Measurements from ENCODE around the gene CHST11. TPM values are rescaled to one million over a fixed set of nuclear protein-coding genes. Genes with fewer than 3 reads are reported as not detected.

CHST11 gene
- total RNA-seq, 1 experiment from 2014 or later = 6.7 TPM

DNA sequence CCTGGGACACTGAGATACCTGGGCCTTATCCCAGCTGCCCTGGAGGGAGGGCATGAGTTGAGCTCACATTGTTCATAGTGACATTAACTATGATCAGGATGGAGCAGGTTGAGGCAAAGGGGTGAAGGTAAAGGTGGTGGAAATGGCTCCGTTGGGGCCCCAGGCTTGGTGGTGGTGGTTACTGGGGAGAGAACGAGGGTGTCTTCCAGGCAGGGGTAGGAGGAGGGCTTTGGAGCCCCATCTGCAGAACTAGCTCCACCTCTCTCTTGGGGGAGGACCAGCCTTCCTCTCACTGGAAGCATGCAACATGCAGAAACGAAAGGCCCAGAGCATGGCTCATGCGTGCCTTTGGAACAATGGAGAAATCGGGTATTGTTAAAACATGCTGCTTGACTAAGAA lies 284.3 kb downstream of the CHST11 start:
- Histone ChIP-seq H3T11ph (ENCODE audit: low read length) (no peak overlapping the region), H2BK5ac (ENCODE audit: insufficient read length, low read length) (no peak overlapping the region), H2BK15ac (ENCODE audit: low read depth, low read length) (no peak overlapping the region), H2BK12ac (ENCODE audit: insufficient read length, low read depth, low read length) (no peak overlapping the region), H3K9ac (ENCODE audit: extremely low read depth, insufficient read length, low read length) (no peak overlapping the region), H3K18ac (ENCODE audit: insufficient read length, low read depth, low read length) (no peak overlapping the region), H3K4me2 (ENCODE audit: insufficient read depth, insufficient read length, low read length) (no peak overlapping the region), H4K20me1 (ENCODE audit: control insufficient read depth, insufficient read depth, insufficient read length) (no peaks in the 10 kb centered on the region), H3K23ac (ENCODE audit: insufficient read length, low read depth, low read length) (no peak overlapping the region), H3K56ac (ENCODE audit: insufficient read length, low read depth, low read length) (no peak overlapping the region), H3K27me3 (ENCODE audit: insufficient read depth, low read length) (no peaks in the 10 kb centered on the region), H3K79me2 (ENCODE audit: insufficient read depth, low read length) (no peaks in the 10 kb centered on the region), H3K14ac (ENCODE audit: insufficient read depth, low read length) (no peak overlapping the region), H2BK20ac (ENCODE audit: low read depth, low read length, poor library complexity, severe bottlenecking) (no peak overlapping the region), H3K23me2 (ENCODE audit: insufficient read length, low read depth, low read length, poor library complexity, severe bottlenecking) (no peaks in the 10 kb centered on the region), H3K4ac (ENCODE audit: low read depth, low read length) (no peak overlapping the region), H3K9me3 (ENCODE audit: control insufficient read depth, low read depth, low read length) (no peaks in the 10 kb centered on the region), H3K27ac (ENCODE audit: insufficient read length, low read depth, low read length) (no peak overlapping the region), H4K91ac (ENCODE audit: insufficient read length, low read depth, low read length) (no peak overlapping the region), H2BK120ac (ENCODE audit: low read depth, low read length, poor library complexity, severe bottlenecking) (no peak overlapping the region), H4K8ac (replicated peaks; ENCODE audit: insufficient read length, low read depth, low read length) (no peak overlapping the region), H2AFZ (ENCODE audit: low read length) (no peak overlapping the region), H3K79me1 (ENCODE audit: insufficient read depth, low read depth, low read length, poor library complexity, severe bottlenecking) (no peaks in the 10 kb centered on the region), H3K4me1 (ENCODE audit: insufficient read depth, low read length) (no peaks in the 10 kb centered on the region; the same call in 1 of the 2 replicates), H4K5ac (ENCODE audit: insufficient read length, low read depth, low read length) (no peak overlapping the region), H2AK5ac (ENCODE audit: insufficient read length, low read length) (no peak overlapping the region)
- Mint-ChIP-seq H3K4me1 (peaks cover 28 to 44% of the 10 kb centered on the region in 2 experiments), H3K36me3 (ENCODE audit: insufficient read depth in 1 of 3, low read depth in 3 of 3) (no peaks in the 10 kb centered on the region), H3K27ac (peak overlapping the region in 2 of 3 experiments; percentile 19 to 44; a peak in 3 of 7 replicates), H3K27me3 (ENCODE audit: low read depth) (no peaks in the 10 kb centered on the region; the same call in 1 of the 2 replicates), H3K9me3 (no peaks in the 10 kb centered on the region; a peak in 1 of 5 replicates), H3K4me3 (no peak overlapping the region)
- no CpG with 5 or more reads among the region's 5 CpGs for WGBS (ENCODE audit: extremely low coverage, insufficient read length, low lambda C conversion rate)
- no peak for TF ChIP-seq CTCF (conservative IDR thresholded peaks at IDR 0.05)
- DNase-seq = no peak
